ENCODE results near the gene PLPPR4.
"Not testable (repeated sequence)": the region's sequence is repeated elsewhere in the genome, so short reads cannot be mapped to it uniquely, and the experiment has no call there.

Gene PLPPR4, protein sequence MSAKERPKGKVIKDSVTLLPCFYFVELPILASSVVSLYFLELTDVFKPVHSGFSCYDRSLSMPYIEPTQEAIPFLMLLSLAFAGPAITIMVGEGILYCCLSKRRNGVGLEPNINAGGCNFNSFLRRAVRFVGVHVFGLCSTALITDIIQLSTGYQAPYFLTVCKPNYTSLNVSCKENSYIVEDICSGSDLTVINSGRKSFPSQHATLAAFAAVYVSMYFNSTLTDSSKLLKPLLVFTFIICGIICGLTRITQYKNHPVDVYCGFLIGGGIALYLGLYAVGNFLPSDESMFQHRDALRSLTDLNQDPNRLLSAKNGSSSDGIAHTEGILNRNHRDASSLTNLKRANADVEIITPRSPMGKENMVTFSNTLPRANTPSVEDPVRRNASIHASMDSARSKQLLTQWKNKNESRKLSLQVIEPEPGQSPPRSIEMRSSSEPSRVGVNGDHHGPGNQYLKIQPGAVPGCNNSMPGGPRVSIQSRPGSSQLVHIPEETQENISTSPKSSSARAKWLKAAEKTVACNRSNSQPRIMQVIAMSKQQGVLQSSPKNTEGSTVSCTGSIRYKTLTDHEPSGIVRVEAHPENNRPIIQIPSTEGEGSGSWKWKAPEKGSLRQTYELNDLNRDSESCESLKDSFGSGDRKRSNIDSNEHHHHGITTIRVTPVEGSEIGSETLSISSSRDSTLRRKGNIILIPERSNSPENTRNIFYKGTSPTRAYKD

DNA sequence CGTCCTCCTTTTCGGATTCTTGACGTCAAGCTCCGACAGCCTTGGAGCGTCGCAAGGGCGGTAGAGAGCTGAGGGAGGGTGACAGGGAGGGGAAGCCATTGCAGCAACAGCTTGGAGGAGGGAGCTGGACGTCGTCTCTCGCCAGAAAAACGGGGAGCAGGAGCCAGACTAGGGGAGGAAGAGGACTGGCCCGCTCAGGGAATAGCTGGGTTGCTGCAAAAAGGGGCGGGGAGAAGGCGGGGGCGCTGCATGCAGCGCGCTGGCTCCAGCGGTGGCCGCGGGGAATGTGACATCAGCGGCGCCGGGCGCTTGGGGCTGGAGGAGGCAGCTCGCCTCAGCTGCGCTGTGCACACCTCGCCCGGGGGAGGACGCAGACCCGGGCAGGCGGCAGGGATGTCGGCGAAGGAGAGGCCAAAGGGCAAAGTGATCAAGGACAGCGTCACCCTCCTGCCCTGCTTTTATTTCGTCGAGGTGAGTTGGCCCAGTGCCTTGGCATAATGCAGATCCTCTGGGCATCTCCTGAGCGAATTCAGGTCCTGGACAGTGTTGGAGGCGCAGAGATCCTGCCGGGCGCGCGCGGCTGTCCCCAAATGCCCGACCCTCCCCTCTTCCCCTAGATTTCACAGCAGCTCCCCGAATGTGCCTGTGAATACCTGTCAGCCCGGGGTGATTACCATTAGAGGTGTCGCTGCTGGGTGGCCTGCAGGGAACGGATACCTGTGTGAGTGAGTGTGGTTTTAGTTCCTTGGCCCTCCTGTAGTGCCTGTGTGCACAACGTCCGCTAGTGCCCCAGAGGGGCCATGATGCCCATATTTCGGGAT, at the start of gene PLPPR4:
PLPPR4 (plus strand) TSS at position 292 of the 821 bp plus-strand sequence; CDS start at position 394, 102 bp downstream.
- peak in 1 of 2 experiments; percentile 0 for DNase-seq

DNA sequence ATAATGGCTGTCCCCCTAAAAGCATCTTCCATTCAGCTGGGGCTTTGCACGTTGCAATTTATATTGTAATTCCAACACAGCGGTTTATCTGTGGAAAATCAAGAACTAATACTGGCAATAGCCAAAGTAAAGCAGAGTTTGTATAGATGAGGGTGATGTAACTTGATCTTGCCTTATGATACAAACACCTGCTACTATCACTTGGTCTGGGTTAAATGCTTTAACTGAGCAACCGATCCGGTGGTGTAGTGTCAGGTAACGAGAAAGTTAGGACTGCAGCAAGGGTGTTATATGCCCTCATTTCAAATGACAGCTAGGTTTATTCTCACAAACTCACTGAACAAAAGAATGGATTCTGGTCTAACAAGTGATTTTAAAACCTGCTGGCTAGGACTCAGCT, 47.3 kb upstream of the PLPPR4 start:
- DNase-seq = no peak

DNA sequence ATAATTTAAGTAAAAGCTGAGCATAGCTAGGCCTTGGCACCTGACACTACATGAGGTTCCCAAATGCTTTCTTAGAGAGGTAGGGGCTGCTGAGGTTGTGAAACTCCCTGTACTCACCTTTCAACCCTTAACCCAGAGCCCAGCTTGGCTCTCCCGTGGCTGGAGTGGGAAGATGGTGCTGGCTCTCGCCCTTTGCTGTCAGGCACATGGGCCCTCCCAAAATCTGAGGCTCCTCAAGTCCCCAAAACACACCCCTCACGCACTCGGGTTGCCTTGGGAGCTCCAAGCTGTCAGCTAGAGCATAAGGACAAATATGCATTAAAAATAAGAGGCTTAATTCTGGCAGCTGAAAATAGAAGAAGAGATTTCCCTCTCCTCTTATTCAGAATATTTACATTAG, 46.7 kb upstream of the PLPPR4 start:
- DNase-seq = no peak

DNA sequence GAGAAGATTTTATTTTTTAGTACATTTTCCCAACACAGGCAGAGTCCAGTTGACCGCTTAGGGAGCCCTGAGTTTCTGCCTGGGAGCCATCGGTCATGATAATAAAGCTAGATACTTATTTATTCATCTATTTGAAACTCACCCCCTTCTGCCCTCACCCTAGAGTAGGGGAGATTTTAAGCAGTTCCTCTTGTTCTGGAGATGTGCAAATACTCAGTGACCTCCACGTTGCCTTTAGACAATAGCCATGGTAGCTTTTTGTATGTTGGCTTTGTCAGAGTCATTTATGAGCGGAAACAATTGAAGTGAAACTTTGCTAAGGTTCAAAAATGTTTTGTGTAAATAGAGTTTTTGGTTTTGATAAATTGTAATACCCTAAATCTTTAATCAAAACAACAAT, 45.7 kb upstream of the PLPPR4 start:
- no peak for DNase-seq

DNA sequence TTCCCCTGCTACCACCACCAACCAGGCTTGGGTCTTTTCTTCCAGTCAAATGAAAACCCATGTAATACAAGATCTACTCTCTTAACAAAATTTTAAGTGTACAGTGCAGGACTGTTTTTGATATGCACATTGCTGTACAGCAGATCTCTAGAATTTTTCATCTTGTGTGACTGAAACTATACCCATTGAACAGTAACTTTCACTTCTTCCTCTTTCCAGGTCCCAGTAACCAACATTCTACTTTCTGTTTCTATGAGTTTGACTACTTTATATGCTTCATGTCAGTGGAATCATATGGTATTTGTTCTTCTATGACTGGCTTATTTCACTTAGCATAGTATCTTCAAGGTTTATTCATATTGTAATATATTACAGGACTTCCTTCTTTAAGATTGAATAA, 45.3 kb upstream of the PLPPR4 start:
- no peak for DNase-seq

DNA sequence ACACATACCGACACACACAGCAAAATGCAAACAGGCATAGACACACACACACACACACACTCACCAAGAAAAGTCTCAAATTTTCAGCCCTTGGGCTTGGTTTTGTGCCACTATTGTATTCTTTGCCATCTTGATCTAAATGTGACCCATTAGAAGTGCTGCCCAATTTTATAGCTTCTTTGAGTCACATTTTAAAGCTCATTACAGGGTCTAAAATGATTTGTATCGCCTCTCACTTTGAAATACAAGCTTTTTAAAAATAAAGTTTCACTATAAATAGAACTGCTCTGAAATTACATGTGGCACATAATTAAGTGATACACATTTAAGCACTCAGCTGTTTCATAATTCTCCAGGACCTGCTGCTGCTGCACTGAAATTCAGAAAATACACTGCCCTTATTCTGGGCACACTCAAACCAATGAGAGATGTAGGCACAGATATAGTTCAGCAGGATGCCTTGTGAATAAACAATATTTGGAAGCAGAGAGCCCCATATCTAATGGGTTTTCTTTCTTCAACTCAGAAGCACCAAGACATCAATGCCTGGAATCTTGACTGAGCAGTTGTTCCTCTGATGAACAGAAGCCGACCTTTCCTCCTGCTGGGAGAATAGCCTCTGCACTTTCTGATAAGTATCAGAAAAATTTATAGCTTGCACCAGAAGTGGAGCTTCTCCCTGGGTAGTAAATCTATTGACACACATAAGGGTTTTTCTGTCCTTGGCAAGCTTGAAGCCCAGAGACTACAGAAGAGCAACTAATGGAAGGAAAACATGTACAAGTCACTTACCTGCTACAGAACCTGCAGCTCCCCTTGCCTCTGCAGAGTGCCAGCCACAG, 37.0 kb upstream of the PLPPR4 start:
- no peak for DNase-seq

DNA sequence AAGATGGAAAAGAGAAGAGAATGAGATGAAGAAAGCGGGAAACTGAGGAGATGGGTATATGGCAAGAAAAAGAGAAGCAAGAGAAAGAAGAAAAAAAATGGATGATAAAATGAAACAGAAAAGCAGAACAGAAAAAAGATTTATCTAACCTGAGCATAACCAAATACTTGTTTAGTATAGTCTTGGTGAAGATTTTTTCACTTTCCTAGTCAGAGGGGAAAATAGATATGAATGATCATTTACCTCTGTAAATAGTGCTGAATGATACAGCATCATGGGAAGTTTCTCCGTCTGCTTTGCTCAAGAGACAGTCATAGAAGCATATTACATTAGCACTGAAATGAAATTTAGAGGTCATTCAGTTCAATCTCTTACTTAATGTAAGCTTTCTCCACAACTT, 36.1 kb upstream of the PLPPR4 start:
- no peak for DNase-seq

DNA sequence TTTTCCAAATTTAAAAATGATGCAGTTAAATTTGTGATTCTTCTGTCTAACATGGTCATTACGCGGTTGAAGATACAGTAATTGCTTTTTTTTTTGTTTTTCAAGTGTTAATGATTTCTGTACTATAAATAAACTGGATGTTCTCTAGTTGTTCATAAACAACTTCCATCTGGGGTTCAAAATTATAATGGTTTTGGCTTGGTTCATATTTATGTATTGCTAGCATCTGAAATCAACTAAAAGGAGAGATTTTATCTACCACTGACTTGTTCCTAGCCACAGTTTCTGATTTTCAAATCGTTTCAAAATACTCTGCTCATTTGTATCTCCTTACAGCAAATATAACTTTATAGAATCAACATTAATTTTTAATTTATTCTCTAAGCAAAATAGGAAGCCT, 35.2 kb upstream of the PLPPR4 start:
- DNase-seq = no peak

DNA sequence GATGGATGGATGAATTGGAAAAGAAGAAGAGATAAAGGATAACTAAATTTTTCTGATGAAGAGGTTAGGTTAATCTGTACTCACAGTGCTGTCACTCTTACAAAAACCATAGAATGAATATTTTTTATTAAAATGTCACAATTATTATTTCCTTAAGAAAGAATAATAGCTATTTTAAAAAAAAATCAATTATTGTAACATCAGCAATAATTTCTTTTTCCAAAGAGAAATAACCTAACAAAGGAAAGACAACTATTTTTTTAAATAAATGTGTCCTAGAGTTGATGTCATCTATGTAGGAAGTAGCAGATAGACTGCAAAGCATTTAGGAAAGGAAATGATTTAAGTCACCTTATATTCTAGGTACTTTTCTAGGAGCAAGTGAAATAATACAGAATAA, 33.6 kb upstream of the PLPPR4 start:
- DNase-seq = no peak

DNA sequence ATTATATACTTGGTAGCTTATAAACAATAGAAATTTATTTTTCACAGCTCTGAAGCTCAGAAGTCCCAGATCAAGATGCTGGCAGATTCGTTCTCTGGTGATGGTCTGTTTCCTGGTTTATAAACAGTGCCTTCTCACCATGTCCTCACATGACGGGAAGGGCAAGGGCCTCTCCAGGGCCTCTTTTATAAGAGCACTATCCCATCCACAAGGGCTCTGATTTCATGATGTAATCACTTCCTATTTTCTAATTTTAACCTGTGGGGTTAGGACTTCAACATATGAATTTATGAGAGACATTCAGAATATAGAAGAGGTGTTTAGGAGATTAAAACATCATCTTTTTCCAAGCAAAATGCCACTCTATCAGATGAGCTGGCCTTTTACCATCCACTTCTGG, 32.1 kb upstream of the PLPPR4 start:
- no peak for DNase-seq

DNA sequence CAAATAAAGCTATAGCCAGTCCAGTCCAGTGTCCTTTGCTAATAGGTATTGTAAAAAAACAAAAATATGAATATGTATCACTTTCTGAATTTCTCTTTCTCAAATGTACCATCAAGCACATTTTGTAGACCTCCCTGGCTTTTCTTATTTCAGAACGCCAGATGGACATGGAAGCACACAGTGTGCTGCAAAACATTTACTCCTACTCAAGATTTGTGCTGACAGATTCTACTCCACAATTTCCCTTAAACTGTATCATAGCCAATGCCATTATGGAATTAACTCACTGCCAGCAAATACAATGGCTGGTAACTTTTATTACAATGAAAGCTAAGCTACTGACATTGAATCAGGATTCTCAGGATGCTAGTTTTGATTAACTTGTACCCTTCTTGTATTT, 30.8 kb upstream of the PLPPR4 start:
- no peak for DNase-seq

DNA sequence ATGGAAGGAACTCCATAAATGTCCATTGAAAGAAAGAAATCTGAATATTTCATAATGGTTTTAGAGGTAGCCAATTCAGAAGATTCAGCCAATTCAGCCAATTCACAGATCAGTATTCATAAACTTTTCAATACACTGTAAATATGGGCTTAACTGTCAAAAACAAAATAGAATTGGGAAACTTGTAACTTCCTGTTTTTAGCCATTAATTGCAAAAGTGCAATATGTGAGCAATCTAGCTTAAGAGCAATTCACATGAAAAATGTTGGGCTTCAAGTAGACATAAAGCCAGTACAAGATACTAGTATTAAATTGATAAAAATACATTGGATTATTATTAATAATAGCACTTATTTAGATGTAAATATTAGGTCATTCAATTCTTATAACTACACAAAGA, 27.5 kb upstream of the PLPPR4 start:
- DNase-seq = no peak

DNA sequence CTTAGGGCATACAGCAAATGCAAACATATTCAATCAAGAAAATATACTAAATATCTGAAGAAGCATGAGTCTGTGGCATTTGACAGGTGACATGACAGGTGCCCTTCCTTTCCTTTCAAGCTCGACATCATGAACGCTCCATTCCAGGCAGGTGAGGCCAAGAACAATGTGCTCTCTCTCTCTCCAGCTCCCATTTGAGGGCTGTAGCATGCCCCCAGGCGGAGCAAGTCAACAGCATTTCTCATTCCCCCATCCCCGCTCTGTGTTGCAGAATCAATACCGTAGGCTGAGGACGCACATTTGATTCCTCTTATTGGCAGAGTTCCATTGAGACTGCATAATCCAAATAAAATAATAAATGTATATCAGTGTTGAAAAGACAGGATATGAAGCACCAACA, 24.6 kb upstream of the PLPPR4 start:
- no peak for DNase-seq

DNA sequence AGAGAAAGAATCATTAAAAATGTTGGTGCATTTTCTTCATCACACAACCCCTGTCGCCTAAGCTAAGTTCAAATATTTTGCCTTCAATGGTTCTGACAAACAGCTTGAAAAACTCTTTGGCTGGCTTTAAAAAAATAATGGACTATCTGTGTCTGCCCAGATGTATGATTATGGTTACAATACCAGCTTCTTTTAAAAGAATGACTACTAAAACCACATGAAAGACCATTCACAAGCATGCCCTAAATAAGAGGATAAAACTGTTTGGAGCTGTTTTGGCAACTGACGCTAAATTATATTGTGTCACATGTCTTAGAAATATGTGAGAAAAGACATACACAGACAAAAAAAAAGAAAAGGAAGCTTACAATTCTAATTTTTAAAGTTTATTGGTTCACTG, 23.7 kb upstream of the PLPPR4 start:
- DNase-seq = no peak

DNA sequence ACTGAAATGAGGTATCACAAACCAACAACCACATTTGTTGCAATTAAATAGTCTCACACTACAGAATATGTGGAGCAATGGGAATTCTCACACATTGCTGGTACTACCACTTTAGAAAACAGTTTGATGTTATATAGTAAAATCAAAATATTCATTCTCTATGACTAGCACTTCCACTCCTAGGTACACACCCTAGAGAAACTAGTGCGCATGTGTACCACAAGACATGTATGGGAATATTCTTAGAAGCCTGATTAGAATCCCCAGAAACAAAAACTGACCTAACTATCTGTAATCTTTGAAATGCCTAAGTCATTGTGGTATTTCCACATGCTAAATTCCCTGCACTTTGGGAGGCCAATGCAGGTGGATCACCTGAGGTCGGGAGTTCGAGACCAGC, 18.1 kb upstream of the PLPPR4 start:
- DNase-seq = no peak

DNA sequence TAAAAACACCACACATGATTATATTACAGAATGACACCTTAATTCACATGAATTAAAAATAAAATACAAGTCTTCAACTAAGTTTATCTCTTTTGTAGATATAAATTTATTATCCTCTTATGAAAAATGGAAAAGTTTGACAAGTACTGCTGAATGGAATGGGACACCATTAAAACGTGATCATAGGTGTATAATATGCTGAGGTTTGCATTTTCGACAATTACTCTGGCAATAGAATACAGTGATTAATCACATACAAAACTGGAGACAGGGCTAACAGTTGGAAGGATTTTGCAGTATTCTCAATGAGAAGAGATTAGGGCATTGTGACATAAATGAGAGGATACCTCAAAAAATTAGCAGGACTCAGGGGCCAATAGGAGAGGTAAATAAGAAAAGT, 17.1 kb upstream of the PLPPR4 start:
- no peak for DNase-seq

DNA sequence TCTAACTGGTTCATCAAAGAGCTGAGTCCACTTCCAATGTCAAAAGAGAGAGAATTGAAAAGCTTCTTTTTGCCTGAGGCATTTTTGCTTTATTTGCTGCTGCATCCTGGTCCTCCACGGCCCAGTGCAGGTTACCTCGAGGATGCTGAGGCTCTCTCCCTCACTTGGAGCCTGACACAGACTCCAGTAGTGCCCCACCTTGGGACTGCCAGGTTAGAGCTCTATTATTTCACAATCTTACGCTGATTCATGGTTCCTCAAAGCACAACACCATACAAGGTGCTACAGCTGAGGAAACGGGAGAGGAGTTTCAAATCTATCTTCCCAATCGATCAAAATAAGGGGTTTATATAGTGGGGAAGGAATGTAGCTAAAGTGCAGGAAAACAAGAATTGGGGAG, 13.6 kb upstream of the PLPPR4 start:
- DNase-seq = no peak

DNA sequence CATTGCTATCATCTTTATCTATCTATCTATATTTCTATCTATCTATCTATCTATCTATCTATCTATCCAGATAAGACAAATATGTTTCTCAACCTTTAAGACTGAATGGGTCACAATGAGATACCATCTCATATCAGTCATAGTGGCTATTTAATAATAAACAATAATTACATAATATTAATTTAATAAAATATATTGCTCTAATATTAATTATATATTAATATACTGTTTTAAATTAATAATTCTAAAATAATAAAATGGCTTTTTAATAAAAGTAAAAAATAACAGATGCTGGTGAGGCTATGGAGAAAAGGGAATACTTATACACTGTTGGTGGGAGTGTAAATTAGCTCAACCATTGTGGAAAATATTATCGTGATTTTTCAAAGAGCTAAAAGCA, 13.0 kb upstream of the PLPPR4 start:
- DNase-seq = no peak

DNA sequence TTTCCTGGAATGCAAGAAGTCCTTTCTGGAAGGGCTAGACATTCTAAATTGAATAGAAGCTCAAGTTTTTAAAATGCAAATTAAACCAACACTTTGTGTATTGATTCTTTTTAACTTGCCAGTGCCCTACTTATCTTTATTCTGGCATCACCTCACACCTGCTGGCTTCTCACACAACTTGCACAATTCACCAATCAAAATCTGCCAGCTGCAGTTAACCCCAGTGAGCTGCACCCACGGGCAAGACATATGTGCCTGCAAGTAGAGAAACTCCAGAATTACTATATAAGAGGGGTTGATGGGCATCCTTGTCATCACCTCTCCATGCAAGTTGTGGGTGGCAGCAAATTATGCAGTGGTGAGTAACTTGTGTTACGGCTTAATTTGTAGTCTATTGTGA, 11.7 kb upstream of the PLPPR4 start:
- DNase-seq = no peak

DNA sequence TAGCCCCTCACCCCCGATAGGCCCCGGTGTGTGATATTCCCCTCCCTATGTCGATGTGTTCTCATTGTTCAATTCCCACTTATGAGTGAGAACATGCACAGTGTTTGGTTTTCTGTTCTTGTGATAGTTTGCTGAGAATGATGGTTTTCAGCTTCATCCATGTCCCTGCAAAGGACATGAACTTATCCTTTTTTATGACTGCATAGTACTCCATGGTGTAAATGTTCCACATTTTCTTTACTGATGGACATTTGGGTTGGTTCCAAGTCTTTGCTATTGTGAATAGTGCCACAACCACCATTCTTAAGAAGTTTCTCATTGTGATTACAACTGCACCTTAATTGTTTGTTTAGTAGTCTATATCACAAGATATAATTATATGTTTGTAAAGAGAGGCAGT, 3.9 kb upstream of the PLPPR4 start:
- DNase-seq = not testable (repeated sequence)

DNA sequence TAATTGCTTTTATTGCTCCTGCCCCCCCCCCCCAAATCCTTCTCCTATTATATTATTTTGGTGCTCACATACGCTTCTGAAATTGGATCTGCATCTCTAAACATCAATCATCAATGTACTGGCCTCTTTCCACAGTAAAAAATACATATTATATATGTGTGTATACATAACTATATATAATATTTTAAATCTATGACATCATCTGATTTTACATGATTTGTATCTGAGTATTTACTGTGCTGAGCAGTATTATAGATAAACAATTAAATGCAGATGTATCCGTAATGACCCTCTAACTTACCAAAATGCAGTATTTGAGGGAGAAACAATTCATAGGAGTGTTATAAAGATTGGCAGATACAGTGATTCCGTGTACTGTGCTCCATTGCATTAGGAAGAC, 832 bp downstream of the PLPPR4 start:
- DNase-seq = no peak

DNA sequence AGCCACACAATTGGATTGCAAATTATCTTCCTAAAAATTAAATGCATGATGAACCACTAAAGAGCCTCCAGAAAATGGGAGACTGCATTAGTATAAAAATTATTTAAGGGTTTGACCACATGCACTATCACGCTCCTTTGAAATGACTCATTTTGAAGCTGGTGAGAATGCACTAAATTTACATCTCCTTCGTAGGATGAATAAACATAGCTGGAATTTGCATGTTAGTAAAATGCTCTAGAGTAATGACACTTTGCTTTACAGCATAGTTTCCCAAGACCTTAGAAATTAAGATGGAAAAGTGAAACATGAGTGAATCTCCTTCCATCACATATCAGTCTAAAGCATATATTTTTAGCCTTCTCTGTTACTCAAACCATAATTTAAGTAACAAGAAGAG, 2.4 kb downstream of the PLPPR4 start:
- no peak for DNase-seq

DNA sequence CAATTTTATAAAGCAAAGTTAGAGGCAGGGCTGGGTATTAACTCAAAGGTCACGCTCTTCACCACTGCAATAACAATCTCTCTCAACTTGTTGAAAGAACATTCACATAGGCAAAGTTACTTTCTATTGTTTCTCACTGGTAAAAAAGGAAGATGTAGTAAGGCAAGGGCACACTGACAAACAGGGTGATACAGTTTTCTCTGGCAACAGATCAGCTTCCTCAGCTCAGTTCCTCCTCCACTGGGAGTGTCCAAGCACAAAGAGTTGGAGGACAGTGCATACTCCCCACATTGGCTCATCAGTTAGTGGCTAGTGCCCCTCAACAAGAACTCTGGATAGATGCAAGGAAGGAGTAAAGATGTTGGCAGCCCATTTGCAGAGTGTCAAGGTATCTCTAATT, 3.7 kb downstream of the PLPPR4 start:
- DNase-seq = no peak

Measured in SHP77 (cell line).